H9 (cell line): ENCODE results near the gene HOATZ. TPM values are rescaled to one million over a fixed set of nuclear protein-coding genes. Genes with fewer than 3 reads are reported as not detected.

Experiments used
- DNase-seq: peaks from one replicate; pipeline ENCODE4 v3.0.0-alpha.2; 2017
- H2AFZ ChIP-seq: one replicate; pipeline ENCODE4 v1.6.1; 2013; ENCODE audit warnings: mild to moderate bottlenecking, low read length, control low read depth, moderate library complexity
- H2AK5ac ChIP-seq: 2 replicates; pipeline ENCODE4 v1.6.1; 2013; ENCODE audit warnings: low read length, control low read depth, mixed read lengths; ENCODE audit not compliant: insufficient read length
- H2BK120ac ChIP-seq: one replicate; pipeline ENCODE4 v1.6.1; 2013; ENCODE audit warnings: low read depth, mild to moderate bottlenecking, low read length, control low read depth, inconsistent platforms; ENCODE audit not compliant: poor library complexity, severe bottlenecking
- H2BK12ac ChIP-seq: 2 replicates; pipeline ENCODE4 v1.6.1; 2013; ENCODE audit warnings: low read length, control low read depth, mixed read lengths, low read depth; ENCODE audit not compliant: insufficient read length
- H2BK15ac ChIP-seq: 2 replicates; pipeline ENCODE4 v1.6.1; 2013; ENCODE audit warnings: low read depth, low read length, control low read depth
- H2BK20ac ChIP-seq: one replicate; pipeline ENCODE4 v1.6.1; 2013; ENCODE audit warnings: low read depth, mild to moderate bottlenecking, low read length, control low read depth, inconsistent platforms; ENCODE audit not compliant: poor library complexity, severe bottlenecking
- H2BK5ac ChIP-seq: 2 replicates; pipeline ENCODE4 v1.6.1; 2013; ENCODE audit warnings: low read length, control low read depth, mixed read lengths; ENCODE audit not compliant: insufficient read length
- H3K14ac ChIP-seq: 2 replicates; pipeline ENCODE4 v1.6.1; 2013; ENCODE audit warnings: low read length, control low read depth; ENCODE audit not compliant: insufficient read depth
- H3K18ac ChIP-seq: 2 replicates; pipeline ENCODE4 v1.6.1; 2013; ENCODE audit warnings: low read depth, mild to moderate bottlenecking, mixed read lengths, low read length, control low read depth; ENCODE audit not compliant: insufficient read length
- H3K23ac ChIP-seq: 2 replicates; pipeline ENCODE4 v1.6.1; 2013; ENCODE audit warnings: low read length, control low read depth, mixed read lengths, low read depth; ENCODE audit not compliant: insufficient read length
- H3K23me2 ChIP-seq: 2 replicates; pipeline ENCODE4 v1.6.1; 2013; ENCODE audit warnings: low read depth, mild to moderate bottlenecking, mixed read lengths, low read length, control low read depth; ENCODE audit not compliant: insufficient read length, poor library complexity, severe bottlenecking
- H3K27ac ChIP-seq: 2 replicates; pipeline ENCODE4 v1.5.1; 2013; ENCODE audit warnings: low read length, control low read depth, mixed read lengths, low read depth; ENCODE audit not compliant: insufficient read length
- H3K27me3 ChIP-seq: 2 replicates; pipeline ENCODE4 v1.6.1; 2013; ENCODE audit warnings: low read length, control low read depth, inconsistent platforms; ENCODE audit not compliant: insufficient read depth
- H3K4ac ChIP-seq: 2 replicates; pipeline ENCODE4 v1.6.1; 2013; ENCODE audit warnings: low read depth, mild to moderate bottlenecking, control low read depth, inconsistent platforms, low read length, moderate library complexity
- H3K4me1 ChIP-seq: 2 replicates; pipeline ENCODE4 v1.6.1; 2013; ENCODE audit warnings: low read length, control low read depth, inconsistent platforms; ENCODE audit not compliant: insufficient read depth
- H3K4me2 ChIP-seq: 2 replicates; pipeline ENCODE4 v1.6.1; 2013; ENCODE audit warnings: low read length, control low read depth, mixed read lengths; ENCODE audit not compliant: insufficient read length, insufficient read depth
- H3K56ac ChIP-seq: 2 replicates; pipeline ENCODE4 v1.6.1; 2013; ENCODE audit warnings: low read depth, mild to moderate bottlenecking, mixed read lengths, low read length, control low read depth; ENCODE audit not compliant: insufficient read length
- H3K79me1 ChIP-seq: 2 replicates; pipeline ENCODE4 v1.6.1; 2013; ENCODE audit warnings: low read depth, mild to moderate bottlenecking, moderate library complexity, low read length, control low read depth, inconsistent platforms; ENCODE audit not compliant: insufficient read depth, poor library complexity, severe bottlenecking
- H3K79me2 ChIP-seq: 2 replicates; pipeline ENCODE4 v1.6.1; 2013; ENCODE audit warnings: low read length, control low read depth, inconsistent platforms; ENCODE audit not compliant: insufficient read depth
- H3K9ac ChIP-seq: 2 replicates; pipeline ENCODE4 v1.6.1; 2013; ENCODE audit warnings: low read length, control low read depth, mixed read lengths; ENCODE audit not compliant: insufficient read length; ENCODE audit errors: extremely low read depth
- H3K9me3 ChIP-seq: one replicate; pipeline ENCODE4 v1.6.1; 2013; ENCODE audit warnings: low read depth, low read length, inconsistent platforms; ENCODE audit not compliant: control insufficient read depth
- H3T11ph ChIP-seq: one replicate; pipeline ENCODE4 v1.6.1; 2013; ENCODE audit warnings: mild to moderate bottlenecking, low read length, control low read depth, inconsistent platforms
- H4K20me1 ChIP-seq: one replicate; pipeline ENCODE4 v1.6.1; 2013; ENCODE audit not compliant: control insufficient read depth, insufficient read length, insufficient read depth
- H4K5ac ChIP-seq: 2 replicates; pipeline ENCODE4 v1.6.1; 2013; ENCODE audit warnings: low read depth, mild to moderate bottlenecking, mixed read lengths, low read length, control low read depth; ENCODE audit not compliant: insufficient read length
- H4K8ac ChIP-seq: replicated peaks from 2 replicates; pipeline ENCODE4 v1.6.1; 2013; ENCODE audit warnings: low read length, control low read depth, mixed read lengths, low read depth; ENCODE audit not compliant: insufficient read length
- H4K91ac ChIP-seq: 2 replicates; pipeline ENCODE4 v1.6.1; 2013; ENCODE audit warnings: low read depth, mild to moderate bottlenecking, moderate library complexity, mixed read lengths, low read length, control low read depth; ENCODE audit not compliant: insufficient read length
- H3K27ac Mint-ChIP-seq, 3 experiments: 2 replicates in 2 of 3; 3 replicates in 1 of 3; pipeline ENCODE4 v1.8.0; 2020 to 2021; ENCODE audit warnings: mixed read lengths in 3 of 3, mild to moderate bottlenecking in 1 of 3, moderate library complexity in 1 of 3
- H3K27me3 Mint-ChIP-seq: 2 replicates; pipeline ENCODE4 v1.8.0; 2021; ENCODE audit warnings: low read depth, mild to moderate bottlenecking, moderate library complexity, mixed read lengths
- H3K36me3 Mint-ChIP-seq, 3 experiments: 2 replicates in 2 of 3; 3 replicates in 1 of 3; pipeline ENCODE4 v1.8.0; 2020 to 2021; ENCODE audit warnings: low read depth in 3 of 3, mixed read lengths in 3 of 3; ENCODE audit not compliant: insufficient read depth in 1 of 3
- H3K4me1 Mint-ChIP-seq, 2 experiments: 2 replicates each; pipeline ENCODE4 v1.8.0; 2020; ENCODE audit warnings: mixed read lengths in 2 of 2
- H3K4me3 Mint-ChIP-seq, 2 experiments: 2 replicates in 1 of 2; 3 replicates in 1 of 2; pipeline ENCODE4 v1.8.0; 2020 to 2021; ENCODE audit warnings: mild to moderate bottlenecking in 2 of 2, mixed read lengths in 2 of 2, moderate library complexity in 1 of 2
- H3K9me3 Mint-ChIP-seq, 2 experiments: 2 replicates in 1 of 2; 3 replicates in 1 of 2; pipeline ENCODE4 v1.8.0; 2020; ENCODE audit warnings: mild to moderate bottlenecking in 2 of 2, mixed read lengths in 2 of 2, moderate library complexity in 1 of 2
- CTCF ChIP-seq: fragments of 200-600 bp; sonication (generic); conservative IDR thresholded peaks from 3 replicates; pipeline ENCODE4 v1.8.0; 2021; ENCODE audit warnings: antibody characterized with exemption, mild to moderate bottlenecking
- WGBS: extraction: QIAGEN DNeasy Blood & Tissue Kit; methylation state at CpG from one replicate; pipeline ENCODE4 v1.1.7; 2013; ENCODE audit warnings: missing lambda C conversion rate, low lambda C conversion rate, mixed read lengths; ENCODE audit not compliant: insufficient read length; ENCODE audit errors: extremely low coverage; 5-methylcytosine and 5-hydroxymethylcytosine counted together
- total RNA-seq: library from RNA; stranded (reverse); gene quantifications from 2 replicates; pipeline ENCODE4 v1.2.1, GENCODE V29; 2021

Gene HOATZ
- total RNA-seq, 1 experiment from 2014 or later, result not detected

- Histone ChIP-seq H3K18ac (no peak overlapping the region), H3K4me1 (no peaks in the 10 kb centered on the region), H3K9ac (no peak overlapping the region), H3K9me3 (no peaks in the 10 kb centered on the region), H3K4me2 (no peak overlapping the region), H2BK15ac (no peak overlapping the region), H3K79me2 (no peaks in the 10 kb centered on the region), H4K5ac (no peak overlapping the region), H3K56ac (no peak overlapping the region), H4K20me1 (no peaks in the 10 kb centered on the region), H4K8ac (no peak overlapping the region), H2BK5ac (no peak overlapping the region), H2BK20ac (no peak overlapping the region), H3K27ac (no peak overlapping the region), H2BK120ac (no peak overlapping the region), H3K27me3 (no peaks in the 10 kb centered on the region), H2BK12ac (no peak overlapping the region), H4K91ac (no peak overlapping the region), H3K14ac (no peak overlapping the region), H2AK5ac (no peak overlapping the region), H3K23ac (no peak overlapping the region), H3K79me1 (no peaks in the 10 kb centered on the region), H3K4ac (no peak overlapping the region), H2AFZ (no peak overlapping the region), H3K23me2 (no peaks in the 10 kb centered on the region), H3T11ph (no peak overlapping the region)
- Mint-ChIP-seq H3K9me3 (no peaks in the 10 kb centered on the region), H3K36me3 (no peaks in the 10 kb centered on the region), H3K27me3 (peaks cover 4% of the 10 kb centered on the region; the same call in 1 of the 2 replicates), H3K4me3 (no peak overlapping the region), H3K4me1 (no peaks in the 10 kb centered on the region), H3K27ac (no peak overlapping the region)
- TF ChIP-seq CTCF, result no peak
- WGBS, result no CpG with 5 or more reads among the region's 1 CpG
- no peak for DNase-seq
Observed at GRCh38 chr11:111465400-111465799, 49.2 kb upstream of the HOATZ start.
